CD14-positive monocyte (primary cell): ENCODE data around the gene DYNLRB2. TPM values are rescaled to one million over a fixed set of nuclear protein-coding genes. Genes with fewer than 3 reads are reported as not detected.

Experiments used
- DNase-seq, 3 donors: peaks; one replicate each; pipeline ENCODE4 v3.0.0-alpha.2; 2011 to 2022
- H2AFZ ChIP-seq: 2 replicates; pipeline ENCODE4 v1.6.0; 2012; ENCODE audit warnings: mild to moderate bottlenecking, low read depth, low read length, inconsistent platforms; ENCODE audit not compliant: insufficient read depth, poor library complexity, severe bottlenecking
- H3K27ac ChIP-seq, 2 donors: 1 replicate in 1 of 2; 2 replicates in 1 of 2; pipeline ENCODE4 v1.5.1; 2012 to 2013; ENCODE audit warnings: low read length in 2 of 2, control low read depth in 1 of 2, inconsistent platforms in 1 of 2, low read depth in 1 of 2, mild to moderate bottlenecking in 1 of 2
- H3K27me3 ChIP-seq, 2 donors: one replicate each; pipeline versions ENCODE4 v1.6.0 to v1.6.1; 2011 to 2013; ENCODE audit warnings: low read length in 2 of 2; ENCODE audit not compliant: control insufficient read depth in 2 of 2, insufficient read depth in 2 of 2
- H3K36me3 ChIP-seq, 2 donors: replicated peaks in 1 of 2; 1 replicate in 1 of 2; 2 replicates in 1 of 2; pipeline versions ENCODE4 v1.5.1 to v1.6.1; 2012 to 2013; ENCODE audit warnings: low read length in 2 of 2, control low read depth in 1 of 2, inconsistent platforms in 1 of 2, mild to moderate bottlenecking in 1 of 2; ENCODE audit not compliant: insufficient read depth in 2 of 2, control insufficient read depth in 1 of 2
- H3K4me1 ChIP-seq, 2 donors: 1 replicate in 1 of 2; 2 replicates in 1 of 2; pipeline versions ENCODE4 v1.5.1 to v1.6.1; 2012 to 2013; ENCODE audit warnings: low read length in 2 of 2, control low read depth in 1 of 2, inconsistent platforms in 1 of 2, mild to moderate bottlenecking in 1 of 2, moderate library complexity in 1 of 2; ENCODE audit not compliant: insufficient read depth in 2 of 2, control insufficient read depth in 1 of 2
- H3K4me2 ChIP-seq: replicated peaks from 2 replicates; pipeline ENCODE3; 2012; ENCODE audit warnings: low read length, moderate library complexity, mild to moderate bottlenecking; ENCODE audit not compliant: poor library complexity, severe bottlenecking; ENCODE audit errors: extremely low read depth
- H3K4me3 ChIP-seq, 3 experiments: fragments of 200-600 bp in 1 of 3; sonication (generic) in 1 of 3; replicated peaks in 1 of 3; 1 replicate in 2 of 3; 2 replicates in 1 of 3; pipeline ENCODE4 v1.5.1; 2011 to 2013; ENCODE audit warnings: low read length in 3 of 3, mild to moderate bottlenecking in 3 of 3, control low read depth in 2 of 3, low read depth in 2 of 3, inconsistent platforms in 1 of 3, moderate library complexity in 1 of 3
- H3K79me2 ChIP-seq: 2 replicates; pipeline ENCODE4 v1.6.0; 2012; ENCODE audit warnings: mild to moderate bottlenecking, control low read depth, inconsistent platforms, low read length, moderate library complexity; ENCODE audit not compliant: insufficient read depth
- H3K9ac ChIP-seq: 2 replicates; pipeline ENCODE4 v1.6.0; 2017; ENCODE audit warnings: low read length, mild to moderate bottlenecking; ENCODE audit not compliant: insufficient read depth, poor library complexity, severe bottlenecking
- H3K9me3 ChIP-seq, 2 donors: replicated peaks in 1 of 2; 1 replicate in 1 of 2; 2 replicates in 1 of 2; pipeline versions ENCODE4 v1.5.1 to v1.6.1; 2012 to 2013; ENCODE audit warnings: low read length in 2 of 2, control low read depth in 1 of 2; ENCODE audit not compliant: control insufficient read depth in 1 of 2, insufficient read depth in 1 of 2
- H4K20me1 ChIP-seq: 2 replicates; pipeline ENCODE4 v1.6.0; 2012; ENCODE audit warnings: mild to moderate bottlenecking, low read length, control low read depth, moderate library complexity; ENCODE audit not compliant: insufficient read depth
- H3K27ac Mint-ChIP-seq, 7 donors: one replicate each; pipeline ENCODE4 v1.8.0; 2020; ENCODE audit warnings: mild to moderate bottlenecking in 7 of 7, mixed read lengths in 7 of 7, moderate library complexity in 6 of 7, inconsistent platforms in 2 of 7
- H3K27me3 Mint-ChIP-seq, 3 donors: one replicate each; pipeline ENCODE4 v1.8.0; 2021 to 2022; ENCODE audit warnings: low read depth in 3 of 3, mild to moderate bottlenecking in 3 of 3, mixed read lengths in 3 of 3, moderate library complexity in 3 of 3, inconsistent platforms in 1 of 3
- H3K36me3 Mint-ChIP-seq, 2 donors: one replicate each; pipeline ENCODE4 v1.8.0; 2020; ENCODE audit warnings: mixed read lengths in 2 of 2, inconsistent platforms in 1 of 2, mild to moderate bottlenecking in 1 of 2
- H3K4me1 Mint-ChIP-seq: one replicate; pipeline ENCODE4 v1.8.0; 2020; ENCODE audit warnings: mild to moderate bottlenecking, mixed read lengths
- H3K4me3 Mint-ChIP-seq, 2 donors: one replicate each; pipeline ENCODE4 v1.8.0; 2020; ENCODE audit warnings: mild to moderate bottlenecking in 2 of 2, mixed read lengths in 2 of 2, moderate library complexity in 1 of 2
- H3K9me3 Mint-ChIP-seq, 7 donors: one replicate each; pipeline ENCODE4 v1.8.0; 2020 to 2022; ENCODE audit warnings: mixed read lengths in 7 of 7, mild to moderate bottlenecking in 6 of 7, moderate library complexity in 6 of 7, inconsistent platforms in 2 of 7
- WGBS: methylation state at CpG from one replicate; pipeline ENCODE4 v1.1.5; 2013; ENCODE audit warnings: missing lambda C conversion rate; ENCODE audit not compliant: insufficient coverage; 5-methylcytosine and 5-hydroxymethylcytosine counted together
- intact Hi-C, 2 donors: fragments of 100-400 bp; cut with micrococcal nuclease; formaldehyde crosslinking; loops; one replicate each; pipeline versions ENCODE4 v1.15.0 to v1.15.1; 2023
- polyA plus RNA-seq, 3 donors: library from polyadenylated mRNA; depleted of rRNA in 1 of 3; unstranded in 2 of 3; stranded (reverse) in 1 of 3; fragments of 300-500 nt in 2 of 3; fragments of >200 nt in 1 of 3; fragmentation: Illumina TruSeq in 2 of 3; gene quantifications; 1 replicate in 2 of 3; 2 replicates in 1 of 3; pipeline ENCODE4 v1.2.3, GENCODE V29; 2012 to 2021
- TF ChIP-seq, protein P1 (sequence below): fragments of 200-600 bp; IDR thresholded peaks from one replicate; pipeline ENCODE4 v1.8.0; 2022; ENCODE audit warnings: antibody characterized with exemption, mild to moderate bottlenecking

Gene DYNLRB2
- polyA plus RNA-seq, 3 donors: not detected

DNA sequence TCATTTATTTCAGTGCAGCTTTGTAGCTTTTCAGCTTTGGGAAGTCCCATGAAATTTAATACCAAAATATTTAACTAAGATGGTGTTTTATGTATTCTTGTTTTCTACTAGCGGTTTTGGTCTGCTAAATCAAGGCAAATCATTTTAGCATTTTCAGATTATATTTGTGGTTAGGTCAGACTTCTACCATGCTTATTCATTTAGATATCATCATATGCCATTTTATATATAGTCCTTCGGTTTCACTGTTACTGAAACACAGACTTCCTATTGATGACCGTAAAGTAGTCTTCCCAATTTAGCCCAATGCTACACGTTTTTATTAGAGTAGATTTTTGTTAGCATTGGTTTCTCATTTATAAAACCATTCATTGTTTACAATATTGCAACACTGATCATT, 5.5 kb downstream of the DYNLRB2 start:
- Mint-ChIP-seq H3K27ac (no peak overlapping the region), H3K9me3 (no peaks in the 10 kb centered on the region), H3K4me3 (no peak overlapping the region), H3K27me3 (peaks cover 1 to 3% (median 2%) of the 10 kb centered on the region in 3 donors), H3K4me1 (peaks cover 8% of the 10 kb centered on the region), H3K36me3 (no peaks in the 10 kb centered on the region)
- no peak overlapping the region for H3K4me2 ChIP-seq
- no peak overlapping the region for H3K27ac ChIP-seq
- H3K79me2 ChIP-seq: no peaks in the 10 kb centered on the region
- H3K4me1 ChIP-seq: peaks cover under 1 to 1% of the 10 kb centered on the region in 2 donors
- H3K4me3 ChIP-seq: no peak overlapping the region
- H3K36me3 ChIP-seq: no peaks in the 10 kb centered on the region
- no peaks in the 10 kb centered on the region for H3K9me3 ChIP-seq
- no peak for DNase-seq
- intact Hi-C loops: loop anchor here (5.0 to 10.0 kb wide), 3 partner anchors 129 to 459 kb away; partner anchors contain the start of genes CENPN (in 1 of the 2) and CMC2 (in 1 of the 2)
- H3K27me3 ChIP-seq: peaks cover 0 to 2% of the 10 kb centered on the region in 2 donors
- H3K9ac ChIP-seq: no peak overlapping the region
- TF ChIP-seq, protein P1, sequence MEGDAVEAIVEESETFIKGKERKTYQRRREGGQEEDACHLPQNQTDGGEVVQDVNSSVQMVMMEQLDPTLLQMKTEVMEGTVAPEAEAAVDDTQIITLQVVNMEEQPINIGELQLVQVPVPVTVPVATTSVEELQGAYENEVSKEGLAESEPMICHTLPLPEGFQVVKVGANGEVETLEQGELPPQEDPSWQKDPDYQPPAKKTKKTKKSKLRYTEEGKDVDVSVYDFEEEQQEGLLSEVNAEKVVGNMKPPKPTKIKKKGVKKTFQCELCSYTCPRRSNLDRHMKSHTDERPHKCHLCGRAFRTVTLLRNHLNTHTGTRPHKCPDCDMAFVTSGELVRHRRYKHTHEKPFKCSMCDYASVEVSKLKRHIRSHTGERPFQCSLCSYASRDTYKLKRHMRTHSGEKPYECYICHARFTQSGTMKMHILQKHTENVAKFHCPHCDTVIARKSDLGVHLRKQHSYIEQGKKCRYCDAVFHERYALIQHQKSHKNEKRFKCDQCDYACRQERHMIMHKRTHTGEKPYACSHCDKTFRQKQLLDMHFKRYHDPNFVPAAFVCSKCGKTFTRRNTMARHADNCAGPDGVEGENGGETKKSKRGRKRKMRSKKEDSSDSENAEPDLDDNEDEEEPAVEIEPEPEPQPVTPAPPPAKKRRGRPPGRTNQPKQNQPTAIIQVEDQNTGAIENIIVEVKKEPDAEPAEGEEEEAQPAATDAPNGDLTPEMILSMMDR: no peak
- no peak overlapping the region for H2AFZ ChIP-seq
- no CpG with 5 or more reads among the region's 4 CpGs for WGBS
- H4K20me1 ChIP-seq: no peaks in the 10 kb centered on the region

DNA sequence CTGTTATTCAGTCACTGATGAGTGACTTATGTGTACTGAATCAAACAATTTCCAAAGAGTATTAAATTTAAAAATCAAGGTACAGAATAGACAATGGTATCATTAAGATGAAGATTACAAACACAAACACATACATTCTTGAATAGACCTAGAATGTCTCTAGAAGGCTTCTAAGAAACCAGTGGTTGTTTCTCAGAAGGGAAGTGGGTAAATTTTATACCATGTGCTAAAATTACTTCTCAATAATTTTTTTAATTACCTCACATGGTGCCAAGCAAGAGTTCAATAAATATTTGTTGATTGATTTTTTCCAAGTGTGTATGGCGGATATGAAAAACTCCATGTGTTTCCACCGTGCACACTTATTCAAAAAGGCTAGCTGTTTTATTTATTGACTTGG, 6.4 kb downstream of the DYNLRB2 start:
- no peaks in the 10 kb centered on the region for H4K20me1 ChIP-seq
- H3K4me3 Mint-ChIP-seq: no peak overlapping the region
- H3K27ac ChIP-seq: no peak overlapping the region
- peaks cover 9% of the 10 kb centered on the region for H3K4me1 Mint-ChIP-seq
- peaks cover 1 to 2% (median 2%) of the 10 kb centered on the region in 3 donors for H3K27me3 Mint-ChIP-seq
- peaks cover 0 to 2% of the 10 kb centered on the region in 2 donors for H3K27me3 ChIP-seq
- H3K4me2 ChIP-seq: no peak overlapping the region
- H3K9me3 Mint-ChIP-seq: no peaks in the 10 kb centered on the region
- no peaks in the 10 kb centered on the region for H3K36me3 ChIP-seq
- H3K9ac ChIP-seq: no peak overlapping the region
- H3K79me2 ChIP-seq: no peaks in the 10 kb centered on the region
- intact Hi-C loops: loop anchor here (5.0 to 10.0 kb wide), 3 partner anchors 128 to 458 kb away; partner anchors contain the start of genes CENPN (in 1 of the 2) and CMC2 (in 1 of the 2)
- no peak for DNase-seq
- no peaks in the 10 kb centered on the region for H3K4me1 ChIP-seq
- H3K4me3 ChIP-seq: no peak overlapping the region
- no peak overlapping the region for H2AFZ ChIP-seq
- TF ChIP-seq, protein P1: no peak
- WGBS: no CpG with 5 or more reads among the region's 2 CpGs
- no peaks in the 10 kb centered on the region for H3K36me3 Mint-ChIP-seq
- no peaks in the 10 kb centered on the region for H3K9me3 ChIP-seq
- no peak overlapping the region for H3K27ac Mint-ChIP-seq
